HG03103 (cell line): ENCODE results near the gene MMP23B.
A peak's percentile ranks its signal among the peaks of the same experiment; 100 is the strongest.
"Not testable (repeated sequence)": the region's sequence is repeated elsewhere in the genome, so short reads cannot be mapped to it uniquely, and the experiment has no call there.

Source experiments
- ATAC-seq: cut with Tn5 transposase; IDR thresholded peaks from one replicate; pipeline ENCODE4 v1.9.1; 2021; ENCODE audit warnings: low read depth; ENCODE audit not compliant: unreplicated experiment

Gene MMP23B

DNA sequence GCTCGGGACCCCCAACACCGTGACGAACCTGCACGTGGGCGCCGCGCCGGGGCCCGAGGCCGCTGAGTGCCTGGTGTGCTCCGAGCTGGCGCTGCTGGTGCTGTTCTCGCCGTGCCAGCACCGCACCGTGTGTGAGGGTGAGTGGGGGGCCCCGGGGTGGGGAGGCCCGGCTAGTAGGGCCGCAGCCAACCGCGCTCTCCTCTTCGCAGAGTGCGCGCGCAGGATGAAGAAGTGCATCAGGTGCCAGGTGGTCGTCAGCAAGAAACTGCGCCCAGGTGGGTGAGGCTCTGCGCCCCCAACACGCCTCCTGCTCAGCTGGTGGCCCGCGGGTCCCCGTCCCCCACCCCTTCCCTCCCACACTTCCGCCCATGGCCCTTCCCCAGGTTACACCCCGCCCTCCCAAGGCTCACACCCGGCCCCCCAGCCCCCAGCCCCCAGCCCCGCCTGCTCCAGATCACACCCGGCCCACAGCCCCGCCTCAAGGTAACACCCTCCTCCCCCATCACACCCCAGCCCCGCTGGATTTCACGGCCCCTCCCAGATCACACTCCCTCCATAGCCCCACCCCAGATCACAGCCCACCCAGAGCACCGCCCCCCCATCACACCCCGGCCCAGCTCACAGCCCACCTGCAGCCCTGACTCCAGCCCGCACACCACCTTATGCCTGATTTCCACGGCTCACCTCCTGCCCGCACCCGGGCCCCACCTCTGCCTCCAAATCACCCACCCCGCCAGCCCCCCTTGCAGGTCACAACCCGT is 2.4 kb upstream of the MMP23B start:
- no peak for ATAC-seq

DNA sequence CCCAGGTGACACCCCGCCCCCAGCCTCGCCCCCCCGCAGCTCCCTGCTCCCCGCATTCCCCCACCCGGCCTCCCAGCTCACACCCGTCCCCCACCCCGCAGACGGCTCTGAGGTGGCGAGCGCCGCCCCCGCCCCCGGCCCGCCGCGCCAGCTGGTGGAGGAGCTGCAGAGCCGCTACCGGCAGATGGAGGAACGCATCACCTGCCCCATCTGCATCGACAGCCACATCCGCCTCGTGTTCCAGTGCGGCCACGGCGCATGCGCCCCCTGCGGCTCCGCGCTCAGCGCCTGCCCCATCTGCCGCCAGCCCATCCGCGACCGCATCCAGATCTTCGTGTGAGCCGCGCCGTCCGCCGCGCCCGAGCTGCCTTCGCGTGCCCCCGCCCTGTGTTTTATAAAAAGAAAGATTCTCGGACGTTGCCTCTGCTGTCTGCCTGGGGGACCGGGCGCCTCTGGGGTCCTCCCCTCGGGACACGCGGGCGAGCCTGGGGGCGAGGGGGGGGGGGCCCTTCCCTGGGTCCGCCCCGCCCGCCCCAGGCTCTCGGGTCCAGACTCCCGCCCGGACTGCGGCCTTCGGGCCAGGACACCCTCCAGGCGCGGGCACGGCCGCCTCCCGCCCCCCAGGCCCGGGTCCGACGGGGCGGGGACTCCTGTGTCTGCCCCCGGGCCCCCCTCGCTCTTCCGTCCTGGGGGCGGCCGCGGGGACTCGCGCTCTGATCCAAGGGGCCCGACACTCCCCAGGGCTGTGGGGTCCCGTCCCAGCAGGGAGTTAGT is 1.6 kb upstream of the MMP23B start:
- peak; percentile 52 for ATAC-seq

DNA sequence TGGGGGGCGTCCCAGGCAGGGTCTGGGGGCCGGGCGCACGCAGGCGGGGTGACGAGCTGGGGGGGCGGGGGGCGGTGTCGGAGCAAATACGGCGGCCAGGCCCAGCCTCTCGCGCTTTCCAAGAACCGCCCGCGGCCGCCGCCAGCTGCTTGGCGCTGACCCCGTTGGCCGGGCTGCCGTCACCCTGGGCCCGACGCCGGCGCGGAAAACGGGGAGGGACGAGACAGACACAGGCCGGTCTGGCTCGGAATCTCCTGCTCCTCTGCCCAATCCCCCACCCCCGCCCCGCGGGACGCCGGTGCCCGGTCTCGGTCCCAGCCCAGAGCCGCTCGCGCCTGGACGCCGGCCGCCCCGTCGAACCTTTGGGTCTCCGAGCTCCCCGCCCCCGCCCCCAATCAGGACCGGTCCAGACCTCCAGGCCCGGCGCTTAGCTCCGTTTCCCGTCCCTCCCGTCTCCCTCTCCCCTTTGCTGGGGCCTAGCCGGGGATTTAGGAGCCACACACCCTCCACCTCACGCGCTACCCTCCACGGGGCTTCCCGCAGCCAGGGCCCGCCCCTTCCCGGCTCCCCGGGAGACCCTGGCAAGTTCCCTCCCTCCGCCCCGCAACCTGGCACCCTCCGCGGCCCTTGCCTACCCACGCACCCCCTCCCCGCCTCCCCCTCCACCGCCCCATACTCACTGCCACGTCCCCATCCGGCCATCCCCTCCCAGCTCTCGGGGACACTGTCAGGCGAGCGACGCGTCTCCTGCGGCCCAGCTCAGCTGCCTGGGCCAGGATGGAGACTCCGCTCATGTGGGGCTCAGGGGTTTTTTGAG is 800 bp upstream of the MMP23B start:
- ATAC-seq, result no peak

DNA sequence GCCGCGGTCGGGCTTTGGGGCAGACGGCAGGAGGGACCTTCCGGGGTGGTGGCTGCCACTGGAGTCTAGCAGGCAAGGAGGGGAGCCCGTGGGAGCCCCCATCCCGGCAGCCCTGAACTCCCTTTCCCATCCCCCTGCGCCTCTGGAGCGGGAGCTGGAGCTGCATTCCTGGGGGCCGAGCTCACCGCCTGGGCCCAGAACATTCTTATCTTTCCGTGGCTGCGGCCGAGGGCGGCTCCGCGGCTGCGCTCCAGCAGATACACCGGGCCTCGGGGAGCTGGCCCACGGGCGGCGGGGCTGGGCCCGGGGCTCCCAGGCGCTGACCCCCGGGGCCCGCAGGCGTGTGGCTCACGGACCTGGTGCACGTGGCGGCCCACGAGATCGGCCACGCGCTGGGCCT is 1.4 kb downstream of the MMP23B start:
- not testable (repeated sequence) for ATAC-seq

DNA sequence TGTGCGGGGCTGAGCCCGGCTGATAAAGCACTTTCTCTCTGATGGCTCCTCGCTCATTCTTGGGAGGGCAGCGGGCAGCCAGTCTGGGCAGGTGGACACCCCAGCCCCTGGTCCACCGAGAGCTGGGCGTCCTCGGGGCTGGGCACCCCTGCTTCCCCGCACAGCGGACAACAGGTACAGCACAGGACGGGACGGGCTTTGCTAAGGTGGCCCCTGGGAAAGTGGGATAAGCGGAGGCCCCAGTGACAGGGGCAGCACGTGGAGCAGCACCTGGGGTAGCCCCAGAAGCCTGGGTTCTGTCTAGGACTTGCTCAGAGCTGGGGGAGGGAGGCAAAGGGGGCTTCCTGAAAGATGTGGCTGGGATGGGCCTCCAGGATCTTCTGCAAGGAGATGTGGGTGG is 2.6 kb downstream of the MMP23B start:
- ATAC-seq, result not testable (repeated sequence)

DNA sequence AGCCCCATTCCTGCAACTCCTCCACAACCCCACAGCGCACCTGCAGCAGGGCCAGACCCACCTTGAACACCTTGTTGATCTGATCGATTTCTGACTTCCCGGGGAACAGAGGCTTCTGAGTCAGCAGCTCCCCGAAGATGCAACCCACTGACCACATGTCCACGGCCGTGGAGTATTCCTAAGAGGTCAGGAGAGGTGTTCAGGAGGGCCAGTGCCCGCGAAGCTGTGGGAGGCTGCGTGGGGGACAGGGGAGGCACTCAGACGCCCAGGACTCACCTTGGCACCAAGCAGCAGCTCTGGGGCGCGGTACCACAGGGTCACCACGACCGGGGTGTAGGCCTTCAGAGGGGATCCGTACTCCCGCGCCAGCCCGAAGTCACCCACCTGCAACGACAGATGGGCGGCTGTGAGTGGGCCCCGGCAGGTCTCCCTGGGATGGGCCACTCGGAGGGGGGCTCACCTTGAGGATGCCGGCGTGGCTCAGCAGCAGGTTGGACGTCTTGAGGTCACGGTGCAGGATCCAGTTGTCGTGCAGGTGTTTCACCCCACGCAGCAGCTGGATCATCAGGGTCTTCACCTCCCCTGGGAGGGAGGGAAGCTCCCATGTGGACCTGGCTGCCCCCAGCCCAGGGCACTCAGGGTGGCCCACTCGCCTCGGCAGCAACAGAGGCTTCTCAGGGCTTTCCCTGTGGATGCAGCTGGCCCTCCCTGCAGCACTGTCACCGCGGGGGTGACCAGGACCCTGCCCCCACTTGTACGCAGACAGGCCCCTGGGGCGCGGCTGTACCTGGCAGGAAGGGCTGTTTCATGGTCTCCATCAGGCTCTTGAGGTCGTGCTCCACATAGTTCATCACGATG is 4.9 kb downstream of the MMP23B start:
- not testable (repeated sequence) for ATAC-seq

DNA sequence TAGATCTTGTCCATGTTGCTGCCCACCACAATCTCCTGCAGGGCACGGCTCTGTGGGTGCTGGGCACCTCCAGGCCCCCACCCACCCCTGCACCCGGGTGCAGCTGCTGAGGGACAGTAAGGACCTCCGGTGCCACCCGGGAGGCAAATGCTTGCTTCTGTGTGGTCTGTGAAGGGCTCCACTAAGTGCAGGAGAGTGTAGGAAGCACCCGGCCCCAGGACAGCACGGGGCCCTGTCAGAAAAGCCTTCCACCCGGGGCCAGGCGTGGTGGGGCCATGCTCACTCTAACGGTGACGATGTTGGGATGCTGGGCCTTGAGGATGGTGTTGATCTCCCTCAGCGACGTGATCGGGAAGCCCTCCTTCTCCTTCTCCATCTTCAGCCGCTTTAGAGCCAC is 5.5 kb downstream of the MMP23B start:
- not testable (repeated sequence) for ATAC-seq

DNA sequence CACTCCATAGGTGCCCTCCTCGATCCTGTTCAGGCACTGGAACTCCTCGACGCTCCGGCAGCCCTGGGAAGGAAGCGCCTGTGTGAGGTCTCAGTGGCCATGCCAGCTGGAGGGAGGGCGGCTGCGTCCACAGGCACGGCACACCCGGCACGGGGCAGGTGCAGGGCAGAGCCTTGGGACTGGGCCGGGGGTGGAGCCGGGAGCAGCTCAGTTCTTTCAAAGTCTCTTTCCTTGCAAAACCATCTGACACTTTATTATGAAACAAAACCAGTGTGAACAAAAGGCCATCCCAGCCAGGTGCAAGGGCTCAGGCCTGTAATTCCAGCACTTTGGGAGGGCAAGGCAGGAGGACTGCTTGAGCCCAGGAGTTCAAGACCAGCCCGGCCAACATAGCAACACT is 6.6 kb downstream of the MMP23B start:
- ATAC-seq, result not testable (repeated sequence)

DNA sequence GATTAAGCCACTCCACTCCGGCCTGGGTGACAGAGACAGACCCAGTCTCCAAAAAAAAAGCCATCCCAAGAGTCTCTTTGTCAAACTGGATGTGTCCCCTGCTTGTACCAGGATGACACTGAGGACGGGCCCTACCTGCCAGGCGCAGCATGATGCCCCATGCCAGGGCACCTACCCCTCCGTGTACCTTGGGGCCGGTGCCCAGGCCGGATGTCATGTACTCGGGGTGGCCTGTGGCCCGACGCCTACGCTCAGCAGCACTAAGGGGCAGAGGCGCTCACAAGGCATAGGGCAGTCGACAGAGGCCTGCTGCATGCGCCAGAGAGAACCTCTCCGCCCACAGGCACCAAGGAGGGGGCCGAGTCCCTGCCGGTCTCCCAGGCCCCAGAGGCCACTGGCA is 7.4 kb downstream of the MMP23B start:
- ATAC-seq, result not testable (repeated sequence)

DNA sequence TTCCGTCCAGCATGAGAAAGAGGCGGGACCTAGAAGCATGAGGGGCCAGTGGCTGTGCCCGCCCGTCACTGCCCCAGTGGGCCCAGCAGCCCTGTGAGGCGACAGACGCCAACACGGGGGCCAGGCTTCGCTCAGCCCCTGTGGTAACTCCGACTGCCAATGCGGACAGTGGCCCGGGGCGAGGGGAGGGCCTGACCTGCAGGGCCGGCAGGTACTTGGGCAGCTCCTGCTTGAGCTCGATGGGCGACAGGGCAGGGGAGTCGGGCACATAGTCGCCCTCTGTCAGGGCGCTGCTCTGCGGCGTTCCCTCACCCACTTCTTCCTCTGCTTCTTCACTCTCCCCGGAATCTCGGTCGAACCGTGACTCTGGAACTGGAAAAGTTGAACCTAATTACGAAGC is 8.1 kb downstream of the MMP23B start:
- not testable (repeated sequence) for ATAC-seq

DNA sequence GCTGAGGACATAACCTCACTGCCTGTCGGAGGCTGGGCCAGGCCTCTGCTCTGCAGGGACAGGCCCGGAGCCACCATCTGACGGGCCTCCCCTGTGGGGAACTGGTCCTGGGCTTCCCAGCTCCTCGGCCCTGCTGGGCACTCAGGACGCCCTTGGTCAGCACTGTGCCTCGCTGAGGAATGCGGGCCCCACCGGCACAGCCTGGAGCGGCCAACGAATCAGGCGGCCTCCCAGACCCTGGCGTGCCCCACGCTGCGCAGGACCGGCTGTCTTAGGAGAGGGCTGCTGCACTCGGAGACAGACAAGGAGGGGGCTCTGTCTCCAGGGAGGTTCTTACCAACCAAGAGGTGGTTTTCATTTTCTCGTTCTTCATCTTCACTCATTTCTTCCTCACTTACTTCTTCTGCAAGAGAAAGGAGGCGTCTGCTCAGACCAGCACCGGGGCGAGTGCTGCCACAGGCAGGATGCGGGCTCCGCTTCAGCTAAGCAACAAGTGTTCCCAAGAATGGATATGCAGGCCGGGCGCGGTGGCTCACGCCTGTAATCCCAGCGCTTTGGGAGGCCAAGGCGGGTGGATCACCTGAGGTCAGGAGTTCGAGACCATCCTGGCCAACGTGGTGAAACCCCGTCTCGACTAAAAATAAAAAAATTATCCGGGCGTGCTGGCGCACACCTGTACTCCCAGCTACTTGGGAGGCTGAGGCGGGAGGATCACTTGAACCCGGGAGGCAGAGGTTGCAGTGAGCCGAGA is 8.9 kb downstream of the MMP23B start:
- ATAC-seq, result not testable (repeated sequence)

DNA sequence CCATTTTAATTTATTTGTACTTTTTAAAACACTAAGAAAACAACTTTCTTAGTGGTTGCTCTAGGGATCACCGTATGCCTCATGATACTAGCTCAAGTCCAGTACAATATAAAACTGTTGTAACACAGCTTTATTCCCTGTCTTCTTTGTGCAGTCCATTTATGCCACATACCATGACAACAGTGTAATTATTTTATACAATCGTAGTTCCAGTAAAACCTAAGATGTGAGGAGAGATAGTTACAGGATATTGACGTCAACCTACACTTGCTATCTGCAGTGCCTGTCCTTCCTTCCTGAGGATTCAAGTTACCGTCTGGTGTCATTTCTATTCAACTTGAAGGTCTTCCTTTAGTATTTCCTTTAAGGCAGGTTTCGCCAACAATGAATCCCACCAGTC is 14.4 kb downstream of the MMP23B start:
- ATAC-seq, result not testable (repeated sequence)

DNA sequence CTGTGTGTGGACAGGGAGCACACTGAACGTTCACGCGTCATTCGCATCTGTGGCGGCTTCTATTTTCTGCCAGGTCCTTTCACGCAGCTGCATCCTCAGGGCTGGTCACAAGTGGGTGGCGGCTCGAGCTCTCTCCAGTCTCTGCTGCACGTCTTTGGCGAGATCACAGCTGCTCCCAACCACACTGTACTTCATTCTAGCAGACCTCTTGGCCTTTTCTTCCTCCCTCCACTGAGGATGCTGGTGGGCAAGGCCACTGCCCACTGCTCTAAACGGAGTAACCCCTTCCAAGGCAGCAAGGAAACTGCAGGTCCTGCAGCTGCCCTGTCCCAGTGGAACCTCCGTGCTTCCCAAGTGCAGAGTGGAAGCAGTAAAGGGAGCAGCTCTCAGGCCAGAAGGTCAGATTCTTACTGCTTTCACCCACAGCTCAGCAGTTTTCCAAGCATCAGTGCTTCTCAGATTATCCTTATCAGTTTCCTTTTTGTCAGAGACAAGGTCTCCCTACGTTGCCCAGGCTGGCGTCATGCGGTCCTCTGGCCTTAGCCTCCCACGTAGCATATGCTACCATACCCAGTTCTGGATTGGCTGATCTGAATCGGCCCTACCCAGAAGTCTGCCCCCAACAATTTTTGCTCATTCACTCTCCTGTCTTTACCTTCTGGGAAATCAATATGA is 15.7 kb downstream of the MMP23B start:
- ATAC-seq, result not testable (repeated sequence)

DNA sequence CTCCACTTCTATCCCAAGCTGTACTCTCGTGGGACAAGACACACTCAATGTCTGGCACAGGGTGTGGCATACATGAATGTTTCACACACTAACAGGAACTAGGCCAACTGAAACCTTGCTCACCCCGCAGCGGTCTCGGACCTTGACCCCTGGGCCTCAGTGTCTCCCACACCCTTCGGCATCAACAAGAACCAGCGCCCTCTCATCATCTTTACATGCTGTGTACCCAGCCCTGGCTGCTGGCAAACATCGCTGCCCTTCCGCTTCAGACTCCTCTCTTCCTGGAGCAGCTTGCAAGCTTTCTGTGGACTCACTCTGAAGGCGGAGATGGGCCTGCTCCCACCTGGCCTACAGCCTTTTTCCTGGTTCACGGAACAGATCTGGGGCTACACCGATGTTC is 16.3 kb downstream of the MMP23B start:
- ATAC-seq, result not testable (repeated sequence)

DNA sequence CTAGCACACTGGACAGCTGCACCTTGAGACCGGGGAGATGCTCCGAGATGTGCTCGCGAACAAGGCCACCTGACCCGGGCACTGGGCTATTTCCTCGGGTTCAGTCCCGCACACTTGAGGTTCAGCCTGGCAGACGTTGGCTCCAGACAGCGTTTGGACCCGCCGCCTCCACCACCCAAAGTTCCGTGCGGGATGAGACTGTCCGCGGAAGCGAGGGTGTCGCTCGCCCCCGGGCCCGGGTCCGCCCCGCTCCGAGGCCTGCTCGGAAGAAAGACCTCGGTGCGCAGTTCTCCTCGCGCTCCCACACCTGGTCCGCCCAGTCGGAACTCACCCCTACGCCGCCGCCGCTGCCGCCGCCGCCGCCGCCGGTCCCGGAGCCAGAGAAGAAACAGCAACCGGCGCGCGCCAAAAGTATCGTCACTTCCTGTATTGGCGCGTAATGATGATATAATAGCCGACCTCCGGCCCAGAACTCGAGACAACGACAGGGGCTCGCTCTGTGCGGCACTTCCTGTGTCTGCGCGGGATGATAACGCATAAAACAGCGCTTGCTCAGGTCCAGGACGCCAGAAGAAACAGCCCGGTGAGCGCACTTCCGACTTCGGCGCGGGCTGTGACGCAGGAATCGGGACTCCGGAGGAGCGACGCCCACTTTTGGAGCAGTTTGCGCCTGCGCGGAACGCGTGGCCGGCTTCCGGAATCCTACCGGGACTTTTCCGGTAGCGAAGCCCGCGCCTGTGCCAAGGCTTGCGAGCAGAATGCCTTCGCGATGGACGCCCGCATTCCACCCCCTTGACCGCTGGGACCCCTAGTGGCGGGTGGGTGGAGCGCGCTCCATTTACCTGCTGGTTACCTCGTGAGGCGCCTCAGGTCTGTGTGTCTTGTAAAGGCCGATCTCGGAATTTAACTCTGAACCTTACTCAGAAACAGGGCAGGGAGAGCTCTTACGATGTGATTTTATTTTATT is 26.9 kb downstream of the MMP23B start, which contains the start of gene CDK11B:
Gene CDK11B (minus strand): TSS at position 422 of the 967 bp plus-strand sequence. CDS start 1,519 bp downstream, outside the sequence.
- ATAC-seq, result peak; percentile 78

DNA sequence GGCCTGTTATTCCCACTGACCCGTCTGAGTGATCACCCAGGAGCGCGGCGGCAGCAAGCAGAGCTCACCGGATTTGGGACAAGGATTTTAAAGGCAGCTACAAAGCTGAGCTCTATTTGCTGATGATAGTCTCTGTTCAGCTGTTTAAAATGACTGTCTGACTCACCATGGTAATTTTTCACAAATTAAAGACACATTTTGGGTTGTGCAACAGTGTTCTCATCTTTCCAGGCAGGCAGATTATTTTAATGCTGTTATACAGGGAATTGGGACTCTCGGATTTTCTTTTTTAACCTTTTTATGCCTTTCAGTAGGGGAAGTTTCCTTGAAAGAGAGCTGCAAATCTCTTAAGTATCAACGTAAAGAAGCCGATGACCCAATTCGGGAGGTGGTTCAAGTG is 30.4 kb downstream of the MMP23B start:
- not testable (repeated sequence) for ATAC-seq

DNA sequence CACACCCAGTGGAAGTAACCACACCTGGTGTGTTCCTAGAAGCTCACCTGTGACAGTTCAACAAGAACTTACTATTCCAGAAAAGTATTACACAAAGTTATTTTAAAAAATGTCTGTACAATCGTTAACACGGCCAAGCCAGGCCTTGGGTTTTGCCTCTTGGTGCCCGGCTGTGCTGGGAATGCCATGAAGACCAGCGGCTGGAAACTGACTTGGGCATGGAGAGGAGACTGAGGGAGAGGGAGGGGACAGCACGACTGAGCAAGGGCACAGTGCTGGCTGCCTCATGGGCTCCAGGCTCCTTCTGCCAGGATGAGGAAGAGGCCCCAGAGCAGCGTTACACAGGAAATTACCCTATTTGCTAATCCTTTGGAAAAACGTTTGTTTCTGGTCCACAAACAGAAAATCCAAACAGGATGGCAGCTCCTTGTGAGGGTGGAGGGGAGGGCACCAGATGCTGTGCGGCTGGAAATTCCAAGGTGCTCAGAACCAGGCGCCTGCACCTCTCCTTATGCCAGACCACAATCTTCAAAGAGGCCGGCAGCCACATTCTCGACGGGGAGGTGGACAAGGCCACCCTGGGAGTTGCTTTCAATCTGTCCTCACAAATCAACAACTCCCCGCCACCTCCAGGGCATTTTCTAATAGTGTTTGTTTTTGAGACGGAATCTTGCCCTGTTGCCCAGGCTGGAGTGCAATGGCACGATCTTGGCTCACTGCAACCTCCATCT is 31.0 kb downstream of the MMP23B start:
- not testable (repeated sequence) for ATAC-seq
